Karpas-422 (cell line): ENCODE results near the gene IFNAR2. TPM values are rescaled to one million over a fixed set of nuclear protein-coding genes. Genes with fewer than 3 reads are reported as not detected.
A peak's percentile ranks its signal among the peaks of the same experiment; 100 is the strongest.

ENCODE experiments used
- DNase-seq: peaks from one replicate; pipeline ENCODE4 v3.0.0-alpha.2; 2015
- H2AFZ ChIP-seq: fragments of 200-600 bp; sonication (generic); 2 replicates; pipeline ENCODE4 v1.6.1; 2014; ENCODE audit warnings: antibody characterized with exemption, low read length, mixed read lengths
- H3K27ac ChIP-seq: fragments of 200-600 bp; sonication (generic); 2 replicates; pipeline ENCODE4 v1.5.1; 2014; ENCODE audit warnings: mild to moderate bottlenecking, low read length, moderate library complexity
- H3K27me3 ChIP-seq: fragments of 200-600 bp; sonication (generic); 2 replicates; pipeline ENCODE4 v1.6.1; 2014; ENCODE audit warnings: low read length, mixed read lengths
- H3K36me3 ChIP-seq: fragments of 200-600 bp; sonication (generic); 2 replicates; pipeline ENCODE4 v1.6.1; 2014; ENCODE audit warnings: low read length, mixed read lengths; ENCODE audit not compliant: insufficient read depth
- H3K4me1 ChIP-seq: fragments of 200-600 bp; sonication (generic); 2 replicates; pipeline ENCODE4 v1.6.1; 2014; ENCODE audit warnings: mild to moderate bottlenecking, low read length, mixed read lengths
- H3K4me2 ChIP-seq: fragments of 200-600 bp; sonication (generic); 2 replicates; pipeline ENCODE4 v1.6.1; 2014; ENCODE audit warnings: low read length, low read depth, mild to moderate bottlenecking; ENCODE audit not compliant: poor library complexity, severe bottlenecking
- H3K4me3 ChIP-seq: fragments of 200-600 bp; sonication (generic); 2 replicates; pipeline ENCODE4 v1.5.1; 2014; ENCODE audit warnings: mild to moderate bottlenecking, antibody characterized with exemption, low read length, mixed read lengths
- H3K79me2 ChIP-seq: fragments of 200-600 bp; sonication (generic); 2 replicates; pipeline ENCODE4 v1.6.1; 2014; ENCODE audit warnings: mild to moderate bottlenecking, low read length, mixed read lengths
- H3K9ac ChIP-seq: fragments of 200-600 bp; sonication (generic); 2 replicates; pipeline ENCODE4 v1.6.0; 2014; ENCODE audit warnings: low read length
- H3K9me2 ChIP-seq: fragments of 200-600 bp; sonication (generic), shearing (Covaris generic); replicated peaks from 2 replicates; pipeline ENCODE4 v1.6.0; 2014; ENCODE audit warnings: mild to moderate bottlenecking, low read length, moderate library complexity; ENCODE audit not compliant: insufficient read depth
- H3K9me3 ChIP-seq: fragments of 300-700, 200-600 bp; sonication (generic); 2 replicates; pipeline ENCODE4 v1.6.1; 2014; ENCODE audit warnings: low read length, mixed read lengths
- H4K20me1 ChIP-seq: fragments of 200-600 bp; sonication (generic); 2 replicates; pipeline ENCODE4 v1.6.1; 2014; ENCODE audit warnings: mild to moderate bottlenecking, antibody characterized with exemption, low read length, low read depth; ENCODE audit not compliant: insufficient read depth
- total RNA-seq: library from RNA; depleted of rRNA; stranded (reverse); fragments of >200 nt; shearing (Covaris generic); gene quantifications from 2 replicates; pipeline ENCODE4 v1.2.3, GENCODE V29; 2014; ENCODE audit warnings: low replicate concordance

Gene IFNAR2
- total RNA-seq, 1 experiment from 2014 or later: 25.3 TPM

GRCh38 chr21:33199100-33199464, 30.7 kb upstream of the IFNAR2 start:
- H3K27ac ChIP-seq: no peak overlapping the region
- no peak for DNase-seq
- peaks cover 12% of the 10 kb centered on the region for H3K4me1 ChIP-seq
- no peaks in the 10 kb centered on the region for H4K20me1 ChIP-seq
- H3K4me2 ChIP-seq: no peak overlapping the region
- H3K9me3 ChIP-seq: no peaks in the 10 kb centered on the region
- H3K9ac ChIP-seq: no peak overlapping the region
- H3K27me3 ChIP-seq: no peaks in the 10 kb centered on the region
- no peaks in the 10 kb centered on the region for H3K9me2 ChIP-seq
- no peak overlapping the region for H3K4me3 ChIP-seq
- no peaks in the 10 kb centered on the region for H3K36me3 ChIP-seq
- no peak overlapping the region for H2AFZ ChIP-seq
- H3K79me2 ChIP-seq: no peaks in the 10 kb centered on the region

- H3K79me2 ChIP-seq: no peaks in the 10 kb centered on the region
- H3K9me2 ChIP-seq: no peaks in the 10 kb centered on the region
- no peak overlapping the region for H2AFZ ChIP-seq
- no peaks in the 10 kb centered on the region for H4K20me1 ChIP-seq
- no peak overlapping the region for H3K27ac ChIP-seq
- no peak overlapping the region for H3K4me3 ChIP-seq
- no peaks in the 10 kb centered on the region for H3K9me3 ChIP-seq
- H3K4me2 ChIP-seq: peak overlapping the region; percentile 32
- peaks cover 16% of the 10 kb centered on the region for H3K4me1 ChIP-seq
- H3K27me3 ChIP-seq: no peaks in the 10 kb centered on the region
- H3K9ac ChIP-seq: no peak overlapping the region
- DNase-seq: peak; percentile 95
- no peaks in the 10 kb centered on the region for H3K36me3 ChIP-seq
Observed at GRCh38 chr21:33199516-33200217, 30.1 kb upstream of the IFNAR2 start.

- no peaks in the 10 kb centered on the region for H3K9me2 ChIP-seq
- H4K20me1 ChIP-seq: no peaks in the 10 kb centered on the region
- no peak overlapping the region for H3K4me3 ChIP-seq
- peaks cover 29% of the 10 kb centered on the region for H3K4me1 ChIP-seq
- H3K9ac ChIP-seq: no peak overlapping the region
- H3K36me3 ChIP-seq: no peaks in the 10 kb centered on the region
- no peaks in the 10 kb centered on the region for H3K9me3 ChIP-seq
- H3K79me2 ChIP-seq: no peaks in the 10 kb centered on the region
- H3K27me3 ChIP-seq: no peaks in the 10 kb centered on the region
- DNase-seq: no peak
- no peak overlapping the region for H2AFZ ChIP-seq
- H3K4me2 ChIP-seq: no peak overlapping the region
- H3K27ac ChIP-seq: no peak overlapping the region
Observed at GRCh38 chr21:33201956-33202355, 27.8 kb upstream of the IFNAR2 start.

- no peaks in the 10 kb centered on the region for H4K20me1 ChIP-seq
- H2AFZ ChIP-seq: no peak overlapping the region
- no peaks in the 10 kb centered on the region for H3K36me3 ChIP-seq
- no peak overlapping the region for H3K9ac ChIP-seq
- H3K9me2 ChIP-seq: no peaks in the 10 kb centered on the region
- peaks cover 34% of the 10 kb centered on the region for H3K4me1 ChIP-seq
- H3K27ac ChIP-seq: no peak overlapping the region
- no peak overlapping the region for H3K4me2 ChIP-seq
- no peaks in the 10 kb centered on the region for H3K79me2 ChIP-seq
- no peaks in the 10 kb centered on the region for H3K27me3 ChIP-seq
- no peaks in the 10 kb centered on the region for H3K9me3 ChIP-seq
- DNase-seq: no peak
- no peak overlapping the region for H3K4me3 ChIP-seq
Observed at GRCh38 chr21:33202464-33203363, 27.0 kb upstream of the IFNAR2 start.

- no peaks in the 10 kb centered on the region for H3K9me3 ChIP-seq
- no peak overlapping the region for H3K4me3 ChIP-seq
- no peak overlapping the region for H2AFZ ChIP-seq
- H3K9me2 ChIP-seq: no peaks in the 10 kb centered on the region
- no peak overlapping the region for H3K27ac ChIP-seq
- peaks cover 36% of the 10 kb centered on the region for H3K4me1 ChIP-seq
- H3K27me3 ChIP-seq: no peaks in the 10 kb centered on the region
- no peak overlapping the region for H3K9ac ChIP-seq
- no peak for DNase-seq
- H3K79me2 ChIP-seq: no peaks in the 10 kb centered on the region
- no peaks in the 10 kb centered on the region for H4K20me1 ChIP-seq
- no peaks in the 10 kb centered on the region for H3K36me3 ChIP-seq
- no peak overlapping the region for H3K4me2 ChIP-seq
Observed at GRCh38 chr21:33203371-33203724, 26.4 kb upstream of the IFNAR2 start.

GRCh38 chr21:33205476-33205875, 24.3 kb upstream of the IFNAR2 start:
- H3K27ac ChIP-seq: no peak overlapping the region
- peaks cover 30% of the 10 kb centered on the region for H3K4me1 ChIP-seq
- peak overlapping the region; percentile 54 for H3K4me2 ChIP-seq
- peak overlapping the region; percentile 79; the same call in 1 of the 2 replicates for H2AFZ ChIP-seq
- H3K4me3 ChIP-seq: no peak overlapping the region
- H3K9me3 ChIP-seq: no peaks in the 10 kb centered on the region
- no peaks in the 10 kb centered on the region for H3K36me3 ChIP-seq
- DNase-seq: peak; percentile 71
- no peaks in the 10 kb centered on the region for H4K20me1 ChIP-seq
- no peaks in the 10 kb centered on the region for H3K9me2 ChIP-seq
- 0 out of 2 replicates have a peak overlapping the region, but pooled peaks have one; percentile 26 for H3K9ac ChIP-seq
- H3K27me3 ChIP-seq: no peaks in the 10 kb centered on the region
- no peaks in the 10 kb centered on the region for H3K79me2 ChIP-seq

GRCh38 chr21:33206771-33207281, 22.9 kb upstream of the IFNAR2 start:
- no peaks in the 10 kb centered on the region for H3K27me3 ChIP-seq
- H4K20me1 ChIP-seq: no peaks in the 10 kb centered on the region
- no peak overlapping the region for H3K4me3 ChIP-seq
- no peaks in the 10 kb centered on the region for H3K9me2 ChIP-seq
- no peaks in the 10 kb centered on the region for H3K36me3 ChIP-seq
- H3K4me2 ChIP-seq: no peak overlapping the region
- H3K4me1 ChIP-seq: peaks cover 33% of the 10 kb centered on the region
- no peak overlapping the region for H2AFZ ChIP-seq
- H3K9ac ChIP-seq: no peak overlapping the region
- no peaks in the 10 kb centered on the region for H3K79me2 ChIP-seq
- DNase-seq: no peak
- no peaks in the 10 kb centered on the region for H3K9me3 ChIP-seq
- H3K27ac ChIP-seq: no peak overlapping the region

- DNase-seq: no peak
- Histone ChIP-seq H4K20me1 (no peaks in the 10 kb centered on the region), H3K36me3 (no peaks in the 10 kb centered on the region), H3K9me2 (no peaks in the 10 kb centered on the region), H3K27ac (no peak overlapping the region), H3K9me3 (no peaks in the 10 kb centered on the region), H3K27me3 (no peaks in the 10 kb centered on the region), H3K79me2 (no peaks in the 10 kb centered on the region), H3K4me3 (no peak overlapping the region), H3K9ac (no peak overlapping the region), H3K4me2 (no peak overlapping the region), H3K4me1 (peaks cover 40% of the 10 kb centered on the region), H2AFZ (no peak overlapping the region)
Observed at GRCh38 chr21:33207449-33208149, 22.1 kb upstream of the IFNAR2 start.
